A549 treated with CpdA at 1 μM for 4 hours (cell line): ENCODE measurements around the gene BMF. TPM values are rescaled to one million over a fixed set of nuclear protein-coding genes. Genes with fewer than 3 reads are reported as not detected.

Experiments
- total RNA-seq: library from RNA; stranded (reverse); fragments of 200-300 nt; extraction: Qiagen RNA extraction; gene quantifications from 5 replicates; pipeline ENCODE4 v1.2.3, GENCODE V29; 2022; ENCODE audit warnings: low read depth

The BMF gene, protein sequence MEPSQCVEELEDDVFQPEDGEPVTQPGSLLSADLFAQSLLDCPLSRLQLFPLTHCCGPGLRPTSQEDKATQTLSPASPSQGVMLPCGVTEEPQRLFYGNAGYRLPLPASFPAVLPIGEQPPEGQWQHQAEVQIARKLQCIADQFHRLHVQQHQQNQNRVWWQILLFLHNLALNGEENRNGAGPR
- 1.6 to 3.0 TPM (median 1.8 TPM) in 5 replicates for total RNA-seq

DNA sequence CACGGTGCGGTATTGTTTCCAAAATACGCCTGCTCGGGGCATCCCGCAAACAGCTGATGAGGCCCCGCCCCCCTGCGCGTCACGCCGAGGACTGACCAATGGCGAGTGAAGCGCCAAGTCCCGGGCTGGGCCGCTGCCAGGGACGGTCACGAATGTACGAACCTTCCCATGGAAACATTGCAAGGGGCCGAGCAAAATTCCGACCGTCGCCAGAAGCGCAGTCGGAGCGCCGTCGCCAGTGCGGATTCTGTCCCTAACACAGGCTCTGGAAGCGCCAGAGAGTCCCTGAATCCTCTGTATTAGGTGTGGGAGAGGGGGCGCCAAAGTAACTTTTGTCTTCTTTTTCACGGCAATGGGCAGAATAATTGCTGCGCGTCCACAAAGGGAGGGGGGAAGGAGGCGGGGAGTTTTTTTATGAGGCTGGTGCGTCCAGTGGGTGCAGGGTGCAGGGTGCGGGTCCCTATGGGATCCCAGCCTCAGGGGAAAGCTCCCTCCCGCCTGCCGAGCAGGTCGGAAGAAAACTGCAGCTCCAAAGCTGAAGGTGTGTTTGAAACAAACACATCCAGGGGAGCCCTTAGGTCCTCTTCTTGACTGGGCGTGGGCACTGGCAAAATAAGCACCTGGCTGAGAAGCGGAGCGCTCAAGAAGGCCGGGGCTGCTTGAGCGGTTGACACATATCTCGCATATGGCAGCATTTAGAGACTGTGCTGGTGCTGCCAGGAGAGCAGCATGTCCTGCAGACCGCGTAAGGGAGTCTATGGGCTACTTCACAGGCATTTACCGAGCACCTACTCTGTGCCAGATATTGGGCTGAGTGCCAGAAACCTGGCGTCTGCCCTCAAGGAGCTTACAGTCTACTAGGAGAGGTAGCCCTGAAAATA, at the start of gene BMF:
Gene BMF (minus strand): TSS at position 25 of the 881 bp plus-strand sequence. CDS start 2,793 bp downstream, outside the sequence.

DNA sequence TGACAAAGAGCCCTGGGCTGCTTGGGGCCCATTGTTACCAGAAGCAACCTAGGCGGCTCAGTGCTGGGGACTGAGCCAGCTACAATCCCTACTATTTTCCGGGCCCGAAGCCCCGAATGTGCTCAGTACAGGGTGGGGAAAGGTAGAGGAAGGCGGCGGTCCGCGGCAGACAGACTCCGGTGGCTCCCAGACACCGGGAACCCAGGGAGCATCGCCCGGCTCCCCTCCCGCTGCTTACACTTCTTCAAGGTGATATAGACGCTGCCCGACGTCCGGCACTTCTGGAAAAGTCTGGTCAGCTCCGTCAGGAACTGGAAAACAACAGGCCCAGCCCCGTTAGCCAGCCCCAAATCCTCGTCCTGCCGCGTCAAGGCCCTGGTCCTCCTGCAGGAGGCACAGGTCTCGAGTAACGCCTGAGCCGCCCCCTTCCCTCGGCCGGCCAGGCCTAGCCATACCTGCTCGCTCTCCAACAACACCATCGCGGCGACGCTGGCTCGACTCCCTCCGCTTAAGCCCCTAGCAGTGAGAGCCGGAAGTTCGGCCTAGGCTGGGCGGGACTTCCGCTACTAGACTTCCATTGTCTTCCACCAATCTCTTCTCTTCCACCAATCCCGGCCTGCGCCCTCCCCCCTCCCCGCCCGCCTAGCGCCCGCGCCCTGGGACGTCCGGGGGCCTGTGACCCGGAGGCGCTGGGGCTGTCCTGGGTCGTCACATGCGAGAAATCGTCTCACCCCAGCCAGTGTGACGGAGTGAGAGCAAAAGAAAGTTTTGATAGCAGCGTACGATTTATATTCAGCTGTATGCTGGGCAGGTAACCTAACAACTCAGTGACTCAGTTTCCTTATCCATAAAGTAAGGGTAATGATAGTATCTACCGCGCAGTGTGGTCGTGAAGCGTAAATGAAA, 69.8 kb downstream of the BMF start, which contains the start of gene SRP14:
Gene SRP14 (minus strand): TSS at position 544 of the 906 bp plus-strand sequence. CDS start 65 bp downstream, at position 479.

Other genes starting within 250 kb of the BMF start
- 11.0 to 13.9 TPM (median 11.3 TPM) in 5 replicates for gene GPR176, start 188.6 kb downstream of the BMF start, total RNA-seq
- 16.6 to 22.5 TPM (median 19.2 TPM) in 5 replicates for gene EIF2AK4, start 174.8 kb downstream of the BMF start, total RNA-seq
- 228 to 271 TPM (median 247 TPM) in 5 replicates for gene SRP14, start 69.7 kb downstream of the BMF start, total RNA-seq
- gene BUB1B, start 52.2 kb upstream of the BMF start, total RNA-seq, result 28.2 to 33.9 TPM (median 30.0 TPM) in 5 replicates
- gene PAK6, start 130.2 kb upstream of the BMF start, total RNA-seq, result 0.19 to 0.47 TPM (median 0.30 TPM) in 4 of 5 replicates, not detected in the other
- 0.19 to 0.42 TPM (median 0.32 TPM) in 4 of 5 replicates, not detected in the other for gene ANKRD63, start 174.2 kb upstream of the BMF start, total RNA-seq
- 0.27 to 1.3 TPM (median 0.48 TPM) in 5 replicates for gene PLCB2, start 199.1 kb upstream of the BMF start, total RNA-seq
- gene INAFM2, start 214.8 kb upstream of the BMF start, total RNA-seq, result 5.2 to 6.4 TPM (median 6.1 TPM) in 5 replicates
- gene CCDC9B, start 232.1 kb upstream of the BMF start, total RNA-seq, result 14.7 to 20.5 TPM (median 17.0 TPM) in 5 replicates
- not detected in 5 replicates for gene PHGR1, start 242.2 kb upstream of the BMF start, total RNA-seq
- 0.64 to 1.7 TPM (median 1.4 TPM) in 5 replicates for gene DISP2, start 249.3 kb upstream of the BMF start, total RNA-seq